HEK293 (cell line): ENCODE measurements around the gene RBM18.

ENCODE experiments used
- HOXC10 ChIP-seq: sonication (generic); formaldehyde crosslinking; IDR thresholded peaks from 2 replicates; pipeline ENCODE4 v1.8.1; 2023; ENCODE audit warnings: mild to moderate bottlenecking, missing genetic modification reagents
- MEIS1 ChIP-seq: sonication (generic); formaldehyde crosslinking; IDR thresholded peaks from 2 replicates; pipeline ENCODE4 v1.8.1; 2022; ENCODE audit warnings: missing genetic modification reagents, mild to moderate bottlenecking, borderline replicate concordance
- REPIN1 ChIP-seq: fragments of 450-650 bp; formaldehyde crosslinking; IDR thresholded peaks from 2 replicates; pipeline ENCODE4 v1.5.1; 2017; ENCODE audit warnings: missing biosample characterization, missing genetic modification characterization, low read depth
- SP2 ChIP-seq: fragments of 450-650 bp; formaldehyde crosslinking; IDR thresholded peaks from 2 replicates; pipeline ENCODE4 v1.5.1; 2016; ENCODE audit warnings: missing biosample characterization, missing genetic modification characterization
- ZFP69B ChIP-seq: fragments of 450-650 bp; formaldehyde crosslinking; IDR thresholded peaks from 2 replicates; pipeline ENCODE4 v1.5.1; 2016; ENCODE audit warnings: missing biosample characterization, missing genetic modification characterization
- ZNF140 ChIP-seq: fragments of 450-650 bp; formaldehyde crosslinking; IDR thresholded peaks from 2 replicates; pipeline ENCODE4 v1.5.1; 2016; ENCODE audit warnings: missing biosample characterization, missing genetic modification characterization
- ZNF24 ChIP-seq: fragments of 450-650 bp; formaldehyde crosslinking; IDR thresholded peaks from 2 replicates; pipeline ENCODE4 v1.5.1; 2016; ENCODE audit warnings: missing biosample characterization, missing genetic modification characterization
- ZNF335 ChIP-seq: fragments of 450-650 bp; formaldehyde crosslinking; conservative IDR thresholded peaks from 2 replicates; pipeline ENCODE4 v1.5.1; 2016; ENCODE audit warnings: missing biosample characterization, missing genetic modification characterization
- ZNF404 ChIP-seq: fragments of 450-650 bp; formaldehyde crosslinking; IDR thresholded peaks from 2 replicates; pipeline ENCODE4 v1.5.1; 2017; ENCODE audit warnings: missing biosample characterization, missing genetic modification characterization
- ZNF561 ChIP-seq: fragments of 450-650 bp; IDR thresholded peaks from 2 replicates; pipeline ENCODE4 v1.5.1; 2018; ENCODE audit warnings: missing biosample characterization, missing genetic modification characterization, borderline replicate concordance
- ZNF837 ChIP-seq: fragments of 450-650 bp; formaldehyde crosslinking; IDR thresholded peaks from 2 replicates; pipeline ENCODE4 v1.5.1; 2016; ENCODE audit warnings: missing biosample characterization, missing genetic modification characterization
- ZXDB ChIP-seq: fragments of 450-650 bp; formaldehyde crosslinking; IDR thresholded peaks from 2 replicates; pipeline ENCODE4 v1.5.1; 2016; ENCODE audit warnings: missing biosample characterization, missing genetic modification characterization
- TF ChIP-seq, protein P1 (sequence below): fragments of 450-650 bp; formaldehyde crosslinking; IDR thresholded peaks from 2 replicates; pipeline ENCODE4 v1.5.1; 2017; ENCODE audit warnings: missing biosample characterization, missing genetic modification characterization
- TF ChIP-seq, protein P2 (sequence below): fragments of 450-650 bp; formaldehyde crosslinking; IDR thresholded peaks from 2 replicates; pipeline ENCODE4 v1.5.1; 2016; ENCODE audit warnings: missing biosample characterization, missing genetic modification characterization
- TF ChIP-seq, protein P3 (sequence below): fragments of 450-650 bp; formaldehyde crosslinking; IDR thresholded peaks from 2 replicates; pipeline ENCODE4 v1.5.1; 2016; ENCODE audit warnings: missing biosample characterization, missing genetic modification characterization
- TF ChIP-seq, protein P4 (sequence below): fragments of 450-650 bp; formaldehyde crosslinking; IDR thresholded peaks from 2 replicates; pipeline ENCODE4 v1.5.1; 2016; ENCODE audit warnings: missing biosample characterization, missing genetic modification characterization, low read depth
- TF ChIP-seq, protein P5 (sequence below): fragments of 450-650 bp; IDR thresholded peaks from 2 replicates; pipeline ENCODE4 v1.5.1; 2018; ENCODE audit warnings: missing biosample characterization, missing genetic modification characterization
- TF ChIP-seq, protein P6 (sequence below): fragments of 450-650 bp; formaldehyde crosslinking; IDR thresholded peaks from 2 replicates; pipeline ENCODE4 v1.5.1; 2016; ENCODE audit warnings: missing biosample characterization, missing genetic modification characterization, borderline replicate concordance

Gene RBM18

DNA sequence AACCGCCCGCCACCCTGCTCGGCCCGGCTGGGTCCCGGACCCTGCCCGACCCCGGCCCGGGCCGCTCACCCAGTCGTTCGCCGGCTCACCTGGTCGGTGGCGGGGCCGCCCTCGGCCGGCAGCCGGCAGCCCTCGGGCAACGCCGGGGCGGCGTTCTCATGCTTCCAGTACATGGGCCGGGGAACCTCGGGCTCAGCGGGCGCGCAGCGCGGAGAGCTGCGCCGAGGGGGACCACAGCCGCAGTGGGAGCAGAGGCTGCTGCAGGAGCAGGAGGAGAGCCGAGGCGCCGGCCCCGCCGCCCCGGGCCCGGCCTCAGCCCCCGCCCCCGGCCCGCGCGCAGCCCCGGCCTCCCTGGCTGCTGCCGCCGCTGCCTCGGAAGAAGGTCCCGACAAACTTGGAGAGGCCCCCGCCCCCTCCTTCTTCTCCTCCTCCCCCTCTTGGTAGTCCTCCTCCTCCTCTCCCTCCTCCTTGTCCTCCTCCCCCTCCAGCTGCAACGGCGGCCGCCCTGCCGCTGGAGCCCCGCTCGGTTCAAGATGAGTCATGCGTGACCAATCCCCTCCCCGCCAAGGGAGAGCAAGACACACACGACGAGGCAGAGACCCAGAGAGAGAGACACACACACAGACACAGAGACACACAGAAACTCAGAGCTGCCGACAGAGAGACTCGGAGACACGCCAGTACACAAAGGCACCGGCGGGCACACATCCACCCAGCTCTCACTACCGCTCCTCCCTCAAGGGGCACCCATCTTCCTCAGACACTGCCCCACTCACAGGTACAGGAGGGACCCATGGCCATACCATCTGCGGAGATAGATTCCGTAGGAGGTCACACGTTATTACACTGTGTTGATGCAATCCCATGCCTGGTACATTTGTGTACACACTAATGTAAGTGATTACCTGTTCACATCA lies 35.8 kb downstream of the RBM18 start, which contains the start of gene LHX6 (continued):
- TF ChIP-seq, protein P1, sequence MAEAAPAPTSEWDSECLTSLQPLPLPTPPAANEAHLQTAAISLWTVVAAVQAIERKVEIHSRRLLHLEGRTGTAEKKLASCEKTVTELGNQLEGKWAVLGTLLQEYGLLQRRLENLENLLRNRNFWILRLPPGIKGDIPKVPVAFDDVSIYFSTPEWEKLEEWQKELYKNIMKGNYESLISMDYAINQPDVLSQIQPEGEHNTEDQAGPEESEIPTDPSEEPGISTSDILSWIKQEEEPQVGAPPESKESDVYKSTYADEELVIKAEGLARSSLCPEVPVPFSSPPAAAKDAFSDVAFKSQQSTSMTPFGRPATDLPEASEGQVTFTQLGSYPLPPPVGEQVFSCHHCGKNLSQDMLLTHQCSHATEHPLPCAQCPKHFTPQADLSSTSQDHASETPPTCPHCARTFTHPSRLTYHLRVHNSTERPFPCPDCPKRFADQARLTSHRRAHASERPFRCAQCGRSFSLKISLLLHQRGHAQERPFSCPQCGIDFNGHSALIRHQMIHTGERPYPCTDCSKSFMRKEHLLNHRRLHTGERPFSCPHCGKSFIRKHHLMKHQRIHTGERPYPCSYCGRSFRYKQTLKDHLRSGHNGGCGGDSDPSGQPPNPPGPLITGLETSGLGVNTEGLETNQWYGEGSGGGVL (tag by site-specific recombination), result peak; percentile 97
- TF ChIP-seq MEIS1 (CRISPR knock-in tag) (no peak), HOXC10 (no peak), SP2 (tag by site-specific recombination) (peak; percentile 22; the same call in 1 of the 2 replicates), ZNF404 (tag by site-specific recombination) (no peak), REPIN1 (tag by site-specific recombination) (no peak), ZNF140 (tag by site-specific recombination) (no peak), ZNF335 (tag by site-specific recombination) (peak; percentile 8; the same call in 1 of the 2 replicates), ZNF561 (tag by site-specific recombination) (no peak), ZNF24 (no peak), ZNF837 (tag by site-specific recombination) (no peak), ZXDB (tag by site-specific recombination) (no peak), ZFP69B (no peak)
- TF ChIP-seq, protein P2, sequence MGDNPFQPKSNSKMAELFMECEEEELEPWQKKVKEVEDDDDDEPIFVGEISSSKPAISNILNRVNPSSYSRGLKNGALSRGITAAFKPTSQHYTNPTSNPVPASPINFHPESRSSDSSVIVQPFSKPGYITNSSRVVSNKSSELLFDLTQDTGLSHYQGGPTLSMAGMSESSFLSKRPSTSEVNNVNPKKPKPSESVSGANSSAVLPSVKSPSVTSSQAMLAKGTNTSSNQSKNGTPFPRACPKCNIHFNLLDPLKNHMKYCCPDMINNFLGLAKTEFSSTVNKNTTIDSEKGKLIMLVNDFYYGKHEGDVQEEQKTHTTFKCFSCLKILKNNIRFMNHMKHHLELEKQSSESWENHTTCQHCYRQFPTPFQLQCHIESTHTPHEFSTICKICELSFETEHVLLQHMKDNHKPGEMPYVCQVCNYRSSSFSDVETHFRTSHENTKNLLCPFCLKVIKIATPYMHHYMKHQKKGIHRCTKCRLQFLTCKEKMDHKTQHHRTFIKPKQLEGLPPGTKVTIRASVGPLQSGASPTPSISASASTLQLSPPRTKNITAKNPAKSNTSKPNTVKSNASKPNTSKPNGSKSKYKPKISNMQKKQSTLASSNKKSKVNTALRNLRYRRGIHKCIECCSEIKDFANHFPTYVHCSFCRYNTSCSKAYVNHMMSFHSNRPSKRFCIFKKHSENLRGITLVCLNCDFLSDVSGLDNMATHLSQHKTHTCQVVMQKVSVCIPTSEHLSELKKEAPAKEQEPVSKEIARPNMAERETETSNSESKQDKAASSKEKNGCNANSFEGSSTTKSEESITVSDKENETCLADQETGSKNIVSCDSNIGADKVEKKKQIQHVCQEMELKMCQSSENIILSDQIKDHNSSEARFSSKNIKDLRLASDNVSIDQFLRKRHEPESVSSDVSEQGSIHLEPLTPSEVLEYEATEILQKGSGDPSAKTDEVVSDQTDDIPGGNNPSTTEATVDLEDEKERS (tag by site-specific recombination), result no peak
- TF ChIP-seq, protein P3, sequence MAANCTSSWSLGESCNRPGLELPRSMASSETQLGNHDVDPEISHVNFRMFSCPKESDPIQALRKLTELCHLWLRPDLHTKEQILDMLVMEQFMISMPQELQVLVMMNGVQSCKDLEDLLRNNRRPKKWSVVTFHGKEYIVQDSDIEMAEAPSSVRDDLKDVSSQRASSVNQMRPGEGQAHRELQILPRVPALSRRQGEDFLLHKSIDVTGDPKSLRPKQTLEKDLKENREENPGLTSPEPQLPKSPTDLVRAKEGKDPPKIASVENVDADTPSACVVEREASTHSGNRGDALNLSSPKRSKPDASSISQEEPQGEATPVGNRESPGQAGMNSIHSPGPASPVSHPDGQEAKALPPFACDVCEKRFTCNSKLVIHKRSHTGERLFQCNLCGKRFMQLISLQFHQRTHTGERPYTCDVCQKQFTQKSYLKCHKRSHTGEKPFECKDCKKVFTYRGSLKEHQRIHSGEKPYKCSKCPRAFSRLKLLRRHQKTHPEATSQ, result no peak
- TF ChIP-seq, protein P4, sequence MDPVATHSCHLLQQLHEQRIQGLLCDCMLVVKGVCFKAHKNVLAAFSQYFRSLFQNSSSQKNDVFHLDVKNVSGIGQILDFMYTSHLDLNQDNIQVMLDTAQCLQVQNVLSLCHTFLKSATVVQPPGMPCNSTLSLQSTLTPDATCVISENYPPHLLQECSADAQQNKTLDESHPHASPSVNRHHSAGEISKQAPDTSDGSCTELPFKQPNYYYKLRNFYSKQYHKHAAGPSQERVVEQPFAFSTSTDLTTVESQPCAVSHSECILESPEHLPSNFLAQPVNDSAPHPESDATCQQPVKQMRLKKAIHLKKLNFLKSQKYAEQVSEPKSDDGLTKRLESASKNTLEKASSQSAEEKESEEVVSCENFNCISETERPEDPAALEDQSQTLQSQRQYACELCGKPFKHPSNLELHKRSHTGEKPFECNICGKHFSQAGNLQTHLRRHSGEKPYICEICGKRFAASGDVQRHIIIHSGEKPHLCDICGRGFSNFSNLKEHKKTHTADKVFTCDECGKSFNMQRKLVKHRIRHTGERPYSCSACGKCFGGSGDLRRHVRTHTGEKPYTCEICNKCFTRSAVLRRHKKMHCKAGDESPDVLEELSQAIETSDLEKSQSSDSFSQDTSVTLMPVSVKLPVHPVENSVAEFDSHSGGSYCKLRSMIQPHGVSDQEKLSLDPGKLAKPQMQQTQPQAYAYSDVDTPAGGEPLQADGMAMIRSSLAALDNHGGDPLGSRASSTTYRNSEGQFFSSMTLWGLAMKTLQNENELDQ (tag by site-specific recombination), result no peak
- TF ChIP-seq, protein P5, sequence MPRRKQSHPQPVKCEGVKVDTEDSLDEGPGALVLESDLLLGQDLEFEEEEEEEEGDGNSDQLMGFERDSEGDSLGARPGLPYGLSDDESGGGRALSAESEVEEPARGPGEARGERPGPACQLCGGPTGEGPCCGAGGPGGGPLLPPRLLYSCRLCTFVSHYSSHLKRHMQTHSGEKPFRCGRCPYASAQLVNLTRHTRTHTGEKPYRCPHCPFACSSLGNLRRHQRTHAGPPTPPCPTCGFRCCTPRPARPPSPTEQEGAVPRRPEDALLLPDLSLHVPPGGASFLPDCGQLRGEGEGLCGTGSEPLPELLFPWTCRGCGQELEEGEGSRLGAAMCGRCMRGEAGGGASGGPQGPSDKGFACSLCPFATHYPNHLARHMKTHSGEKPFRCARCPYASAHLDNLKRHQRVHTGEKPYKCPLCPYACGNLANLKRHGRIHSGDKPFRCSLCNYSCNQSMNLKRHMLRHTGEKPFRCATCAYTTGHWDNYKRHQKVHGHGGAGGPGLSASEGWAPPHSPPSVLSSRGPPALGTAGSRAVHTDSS (tag by site-specific recombination), result peak; percentile 28; the same call in 1 of the 2 replicates
- TF ChIP-seq, protein P6, sequence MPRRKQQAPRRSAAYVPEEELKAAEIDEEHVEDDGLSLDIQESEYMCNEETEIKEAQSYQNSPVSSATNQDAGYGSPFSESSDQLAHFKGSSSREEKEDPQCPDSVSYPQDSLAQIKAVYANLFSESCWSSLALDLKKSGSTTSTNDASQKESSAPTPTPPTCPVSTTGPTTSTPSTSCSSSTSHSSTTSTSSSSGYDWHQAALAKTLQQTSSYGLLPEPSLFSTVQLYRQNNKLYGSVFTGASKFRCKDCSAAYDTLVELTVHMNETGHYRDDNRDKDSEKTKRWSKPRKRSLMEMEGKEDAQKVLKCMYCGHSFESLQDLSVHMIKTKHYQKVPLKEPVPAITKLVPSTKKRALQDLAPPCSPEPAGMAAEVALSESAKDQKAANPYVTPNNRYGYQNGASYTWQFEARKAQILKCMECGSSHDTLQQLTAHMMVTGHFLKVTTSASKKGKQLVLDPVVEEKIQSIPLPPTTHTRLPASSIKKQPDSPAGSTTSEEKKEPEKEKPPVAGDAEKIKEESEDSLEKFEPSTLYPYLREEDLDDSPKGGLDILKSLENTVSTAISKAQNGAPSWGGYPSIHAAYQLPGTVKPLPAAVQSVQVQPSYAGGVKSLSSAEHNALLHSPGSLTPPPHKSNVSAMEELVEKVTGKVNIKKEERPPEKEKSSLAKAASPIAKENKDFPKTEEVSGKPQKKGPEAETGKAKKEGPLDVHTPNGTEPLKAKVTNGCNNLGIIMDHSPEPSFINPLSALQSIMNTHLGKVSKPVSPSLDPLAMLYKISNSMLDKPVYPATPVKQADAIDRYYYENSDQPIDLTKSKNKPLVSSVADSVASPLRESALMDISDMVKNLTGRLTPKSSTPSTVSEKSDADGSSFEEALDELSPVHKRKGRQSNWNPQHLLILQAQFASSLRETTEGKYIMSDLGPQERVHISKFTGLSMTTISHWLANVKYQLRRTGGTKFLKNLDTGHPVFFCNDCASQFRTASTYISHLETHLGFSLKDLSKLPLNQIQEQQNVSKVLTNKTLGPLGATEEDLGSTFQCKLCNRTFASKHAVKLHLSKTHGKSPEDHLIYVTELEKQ (tag by site-specific recombination), result no peak
